Chondrocyte (in vitro differentiated cells): Measurements from ENCODE around the gene NUP188. TPM values are rescaled to one million over a fixed set of nuclear protein-coding genes. Genes with fewer than 3 reads are reported as not detected.
A peak's percentile ranks its signal among the peaks of the same experiment; 100 is the strongest.
"Not testable (repeated sequence)": the region's sequence is repeated elsewhere in the genome, so short reads cannot be mapped to it uniquely, and the experiment has no call there.

Source experiments
- DNase-seq: peaks from one replicate; pipeline ENCODE4 v3.0.0; 2021; ENCODE audit warnings: mixed read lengths, low spot score
- H3K27ac Mint-ChIP-seq: one replicate; pipeline ENCODE4 v1.8.0; 2021; ENCODE audit warnings: mild to moderate bottlenecking, moderate library complexity, mixed read lengths; ENCODE audit not compliant: unreplicated experiment
- H3K27me3 Mint-ChIP-seq: 2 replicates; pipeline ENCODE4 v1.8.0; 2021; ENCODE audit warnings: low read depth, mixed read lengths
- H3K36me3 Mint-ChIP-seq: 2 replicates; pipeline ENCODE4 v1.8.0; 2021; ENCODE audit warnings: low read depth, mixed read lengths
- H3K4me1 Mint-ChIP-seq: 2 replicates; pipeline ENCODE4 v1.8.0; 2021; ENCODE audit warnings: low read depth, mild to moderate bottlenecking, mixed read lengths
- H3K4me3 Mint-ChIP-seq: one replicate; pipeline ENCODE4 v1.8.0; 2021; ENCODE audit warnings: mild to moderate bottlenecking, moderate library complexity, mixed read lengths; ENCODE audit not compliant: unreplicated experiment
- H3K9me3 Mint-ChIP-seq: 2 replicates; pipeline ENCODE4 v1.8.0; 2021; ENCODE audit warnings: low read depth, mixed read lengths
- total RNA-seq: library from RNA; stranded (reverse); gene quantifications from 3 replicates; pipeline ENCODE4 v1.2.1, GENCODE V29; 2021
- TF ChIP-seq, protein P1 (sequence below): fragments of 200-600 bp; sonication (generic); IDR thresholded peaks from 2 replicates; pipeline ENCODE4 v1.5.0; 2021; ENCODE audit warnings: antibody characterized with exemption, mild to moderate bottlenecking, moderate library complexity

Gene NUP188
- total RNA-seq, 1 donor from 2014 or later, result 36.0 TPM

DNA sequence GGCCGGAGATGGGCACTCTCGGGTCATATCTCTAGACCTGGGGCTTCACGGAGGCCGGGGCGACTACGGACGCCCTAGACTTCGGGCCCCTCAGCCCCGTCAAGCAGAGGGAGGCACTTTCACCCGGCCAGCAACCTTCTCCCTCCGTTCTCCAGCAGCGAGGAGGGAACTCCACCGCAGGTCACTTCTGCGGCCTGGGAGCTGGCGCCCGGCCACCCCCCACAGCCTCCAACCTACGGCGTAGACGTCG is 297 bp upstream of the NUP188 start:
- H3K27ac Mint-ChIP-seq, result peak overlapping the region; percentile 98
- H3K4me3 Mint-ChIP-seq, result peak overlapping the region; percentile 79
- H3K9me3 Mint-ChIP-seq, result no peaks in the 10 kb centered on the region
- DNase-seq, result no peak
- TF ChIP-seq, protein P1, sequence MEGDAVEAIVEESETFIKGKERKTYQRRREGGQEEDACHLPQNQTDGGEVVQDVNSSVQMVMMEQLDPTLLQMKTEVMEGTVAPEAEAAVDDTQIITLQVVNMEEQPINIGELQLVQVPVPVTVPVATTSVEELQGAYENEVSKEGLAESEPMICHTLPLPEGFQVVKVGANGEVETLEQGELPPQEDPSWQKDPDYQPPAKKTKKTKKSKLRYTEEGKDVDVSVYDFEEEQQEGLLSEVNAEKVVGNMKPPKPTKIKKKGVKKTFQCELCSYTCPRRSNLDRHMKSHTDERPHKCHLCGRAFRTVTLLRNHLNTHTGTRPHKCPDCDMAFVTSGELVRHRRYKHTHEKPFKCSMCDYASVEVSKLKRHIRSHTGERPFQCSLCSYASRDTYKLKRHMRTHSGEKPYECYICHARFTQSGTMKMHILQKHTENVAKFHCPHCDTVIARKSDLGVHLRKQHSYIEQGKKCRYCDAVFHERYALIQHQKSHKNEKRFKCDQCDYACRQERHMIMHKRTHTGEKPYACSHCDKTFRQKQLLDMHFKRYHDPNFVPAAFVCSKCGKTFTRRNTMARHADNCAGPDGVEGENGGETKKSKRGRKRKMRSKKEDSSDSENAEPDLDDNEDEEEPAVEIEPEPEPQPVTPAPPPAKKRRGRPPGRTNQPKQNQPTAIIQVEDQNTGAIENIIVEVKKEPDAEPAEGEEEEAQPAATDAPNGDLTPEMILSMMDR, result no peak
- peaks cover 29% of the 10 kb centered on the region for H3K4me1 Mint-ChIP-seq
- no peaks in the 10 kb centered on the region for H3K27me3 Mint-ChIP-seq
- H3K36me3 Mint-ChIP-seq, result no peaks in the 10 kb centered on the region

DNA sequence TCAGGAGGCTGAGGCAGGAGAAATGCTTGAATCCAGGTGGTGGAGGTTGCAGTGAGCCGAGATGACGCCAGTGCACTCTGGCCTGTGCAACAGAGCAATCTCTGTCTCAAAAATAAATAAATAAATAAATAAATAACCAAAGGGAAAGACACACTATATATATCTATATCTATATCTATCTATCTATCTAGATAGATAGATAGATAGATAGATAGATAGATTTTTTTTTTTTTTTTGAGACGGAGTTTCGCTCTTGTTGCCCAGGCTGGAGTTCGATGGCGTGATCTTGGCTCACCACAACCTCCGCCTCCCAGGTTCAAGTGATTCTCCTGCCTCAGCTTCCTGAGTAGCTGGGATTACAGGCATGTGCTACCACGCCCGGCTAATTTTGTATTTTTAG is 13.9 kb downstream of the NUP188 start:
- H3K36me3 Mint-ChIP-seq, result peaks cover 17% of the 10 kb centered on the region
- H3K27ac Mint-ChIP-seq, H3K9me3 Mint-ChIP-seq, H3K27me3 Mint-ChIP-seq, H3K4me3 Mint-ChIP-seq, DNase-seq, H3K4me1 Mint-ChIP-seq: not testable (repeated sequence)

DNA sequence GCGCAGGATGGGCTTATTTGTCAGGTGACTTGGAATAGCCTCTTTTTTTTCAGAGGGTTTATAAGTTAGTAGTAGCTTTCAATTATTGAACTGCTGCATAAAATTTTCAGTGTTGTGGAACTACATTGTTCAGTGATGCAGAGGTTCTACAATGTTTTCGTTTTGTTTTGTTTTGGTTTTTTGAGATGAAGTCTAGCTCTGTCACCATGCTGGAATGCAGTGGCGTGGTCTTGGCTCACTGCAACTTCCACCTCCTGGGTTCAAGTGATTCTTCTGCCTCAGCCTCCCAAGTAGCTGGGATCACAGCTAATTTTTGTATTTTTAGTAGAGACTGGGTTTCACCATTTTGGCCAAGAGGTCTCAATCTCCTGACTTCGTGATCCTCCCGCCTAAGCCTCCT is 22.0 kb downstream of the NUP188 start:
- TF ChIP-seq, protein P1, result no peak
- Mint-ChIP-seq H3K36me3 (peaks cover 24% of the 10 kb centered on the region), H3K27ac (peak overlapping the region; percentile 54), H3K27me3 (no peaks in the 10 kb centered on the region), H3K4me3 (no peak overlapping the region), H3K9me3 (no peaks in the 10 kb centered on the region), H3K4me1 (peaks cover 6% of the 10 kb centered on the region)
- DNase-seq, result no peak

DNA sequence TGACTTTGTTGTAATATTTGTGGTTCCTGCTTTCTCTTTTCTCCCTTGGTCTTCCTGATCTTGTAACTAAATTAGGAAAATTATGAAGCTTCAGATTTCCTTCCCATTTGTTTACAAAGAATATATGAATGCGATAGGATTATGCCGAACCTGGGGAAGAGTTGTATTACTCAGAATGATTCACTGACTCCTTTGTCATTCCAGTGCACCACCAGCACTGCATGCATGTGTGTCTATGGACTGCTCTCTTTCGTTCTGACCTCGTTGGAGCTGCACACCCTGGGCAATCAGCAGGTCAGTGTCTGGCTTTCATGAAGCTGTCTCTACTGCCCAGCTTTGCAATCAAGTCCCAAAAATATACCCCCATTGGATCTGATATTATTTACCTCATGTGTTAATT is 25.5 kb downstream of the NUP188 start:
- Mint-ChIP-seq H3K36me3 (peaks cover 35% of the 10 kb centered on the region), H3K4me1 (peaks cover 6% of the 10 kb centered on the region), H3K27me3 (no peaks in the 10 kb centered on the region), H3K4me3 (no peak overlapping the region), H3K27ac (no peak overlapping the region), H3K9me3 (no peaks in the 10 kb centered on the region)
- TF ChIP-seq, protein P1, result no peak
- DNase-seq, result peak; percentile 14

DNA sequence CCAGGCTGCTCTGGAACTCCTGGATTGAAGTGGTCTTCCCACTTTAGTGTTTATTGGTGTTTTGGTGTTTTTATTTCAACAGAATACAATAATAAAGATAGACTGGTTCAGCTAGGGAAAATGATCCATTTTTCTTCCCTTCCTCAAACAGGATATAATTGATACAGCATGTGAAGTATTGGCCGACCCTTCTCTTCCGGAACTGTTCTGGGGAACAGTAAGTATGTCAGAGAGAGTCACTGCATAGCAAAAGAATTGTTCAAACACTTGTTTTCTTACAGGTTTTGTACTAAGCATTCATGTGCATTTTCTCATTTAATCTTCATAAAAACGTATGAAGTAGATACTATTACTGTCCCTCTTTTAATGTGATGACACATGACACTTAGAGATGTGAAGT is 31.6 kb downstream of the NUP188 start:
- peaks cover 46% of the 10 kb centered on the region for H3K36me3 Mint-ChIP-seq
- H3K4me3 Mint-ChIP-seq, result no peak overlapping the region
- no peak overlapping the region for H3K27ac Mint-ChIP-seq
- H3K9me3 Mint-ChIP-seq, result no peaks in the 10 kb centered on the region
- no peaks in the 10 kb centered on the region for H3K27me3 Mint-ChIP-seq
- DNase-seq, result no peak
- H3K4me1 Mint-ChIP-seq, result no peaks in the 10 kb centered on the region
- TF ChIP-seq, protein P1, result no peak

DNA sequence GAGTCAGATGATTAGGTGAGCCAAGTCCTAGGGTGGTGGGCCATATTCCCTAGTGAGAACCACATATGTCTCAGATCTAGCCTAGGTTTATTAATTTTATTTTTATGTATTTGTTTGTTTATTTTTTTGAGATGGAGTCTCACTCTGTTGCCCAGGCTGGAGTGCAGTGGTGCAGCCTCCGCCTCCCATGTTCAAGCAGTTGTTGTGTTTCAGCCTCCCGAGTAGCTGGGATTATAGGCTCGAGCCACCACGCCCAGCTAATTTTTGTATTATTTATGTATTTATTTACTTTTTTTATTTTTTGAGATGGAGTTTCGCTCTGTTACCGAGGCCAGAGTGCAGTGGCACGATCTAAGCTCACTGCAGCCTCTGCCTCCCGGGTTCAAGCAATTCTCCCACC is 36.0 kb downstream of the NUP188 start:
- no peak overlapping the region for H3K4me3 Mint-ChIP-seq
- no peaks in the 10 kb centered on the region for H3K27me3 Mint-ChIP-seq
- no peaks in the 10 kb centered on the region for H3K9me3 Mint-ChIP-seq
- no peak overlapping the region for H3K27ac Mint-ChIP-seq
- TF ChIP-seq, protein P1, result no peak
- peaks cover 59% of the 10 kb centered on the region for H3K36me3 Mint-ChIP-seq
- peaks cover 17% of the 10 kb centered on the region for H3K4me1 Mint-ChIP-seq
- peak; percentile 12 for DNase-seq
